Astrocyte of the spinal cord (primary cell): ENCODE measurements around the gene OSBPL5.
"Not testable (repeated sequence)": the region's sequence is repeated elsewhere in the genome, so short reads cannot be mapped to it uniquely, and the experiment has no call there.

Experiments used
- DNase-seq: peaks from one replicate; pipeline ENCODE4 v3.0.0; 2011; ENCODE audit warnings: low read depth, low spot score
- H3K4me3 ChIP-seq: 2 replicates; pipeline ENCODE4 v1.5.1; 2011; ENCODE audit warnings: low read depth, mild to moderate bottlenecking, low read length, moderate library complexity
- CTCF ChIP-seq: IDR thresholded peaks from 2 replicates; pipeline ENCODE4 v1.5.1; 2012; ENCODE audit warnings: low read depth, mild to moderate bottlenecking, low read length, inconsistent platforms
- in situ Hi-C: cut with HindIII; loops from 2 replicates; pipeline ENCODE4 v1.10.0; 2017; ENCODE audit warnings: low sequenced_read_pairs

The OSBPL5 gene

DNA sequence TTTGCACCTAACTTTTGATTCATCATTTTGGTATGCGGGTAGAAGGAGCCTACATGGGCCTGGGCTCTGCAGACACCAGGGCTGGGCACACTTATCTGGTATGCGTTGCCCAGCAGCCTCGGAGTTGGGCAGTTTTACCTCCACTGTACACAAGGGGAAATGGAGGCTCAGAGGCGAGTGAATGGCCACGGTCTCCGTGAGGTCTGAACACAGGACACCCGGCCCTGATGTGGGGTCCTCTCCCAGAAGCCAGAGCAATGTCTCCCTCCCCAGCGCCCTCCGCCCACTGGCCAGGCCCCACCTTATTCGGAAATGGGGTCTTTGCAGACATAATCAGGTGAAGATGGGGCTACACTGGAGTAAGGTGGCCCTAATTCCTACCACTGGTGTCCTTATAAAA is 43.7 kb downstream of the OSBPL5 start:
- no peak for DNase-seq
- in situ Hi-C loops, result no loop called here
- no peak overlapping the region for H3K4me3 ChIP-seq
- no peak for TF ChIP-seq CTCF

DNA sequence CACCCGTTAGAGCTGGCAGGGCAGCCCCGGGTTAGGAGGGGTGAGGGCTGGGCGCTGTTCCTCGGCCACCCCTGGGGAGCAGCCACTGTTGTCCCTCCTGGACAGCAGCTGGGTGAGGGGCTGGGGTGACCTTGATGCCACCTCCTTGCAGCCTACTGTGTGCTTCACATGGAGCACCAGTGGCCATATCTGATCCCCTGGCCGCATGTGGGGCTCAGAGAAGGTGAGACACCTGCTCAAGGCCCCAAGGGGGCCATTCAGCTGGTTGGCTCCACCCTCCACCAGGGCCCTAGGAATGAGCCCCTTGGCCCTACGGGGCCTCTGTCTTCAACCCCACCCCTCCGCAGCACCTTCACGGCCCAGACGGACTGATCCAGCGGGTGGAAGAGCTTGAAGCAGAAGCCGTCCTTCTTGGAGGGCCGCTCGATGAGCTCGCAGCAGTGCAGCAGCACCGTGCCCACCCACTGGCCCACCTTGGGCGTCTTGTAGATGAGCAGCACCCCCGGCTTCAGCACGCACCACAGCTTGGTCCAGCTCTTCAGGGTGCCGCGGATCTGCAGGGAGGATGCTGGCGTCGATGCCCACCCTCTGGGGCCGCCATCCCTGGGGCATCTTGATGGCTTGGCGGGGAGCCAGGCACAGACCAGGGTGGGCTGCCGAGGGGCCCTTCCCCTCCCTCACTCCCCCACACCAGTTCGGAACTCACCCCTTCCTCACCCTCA is 44.9 kb downstream of the OSBPL5 start:
- H3K4me3 ChIP-seq, result no peak overlapping the region
- DNase-seq, result no peak
- in situ Hi-C loops, result no loop called here
- no peak for TF ChIP-seq CTCF

DNA sequence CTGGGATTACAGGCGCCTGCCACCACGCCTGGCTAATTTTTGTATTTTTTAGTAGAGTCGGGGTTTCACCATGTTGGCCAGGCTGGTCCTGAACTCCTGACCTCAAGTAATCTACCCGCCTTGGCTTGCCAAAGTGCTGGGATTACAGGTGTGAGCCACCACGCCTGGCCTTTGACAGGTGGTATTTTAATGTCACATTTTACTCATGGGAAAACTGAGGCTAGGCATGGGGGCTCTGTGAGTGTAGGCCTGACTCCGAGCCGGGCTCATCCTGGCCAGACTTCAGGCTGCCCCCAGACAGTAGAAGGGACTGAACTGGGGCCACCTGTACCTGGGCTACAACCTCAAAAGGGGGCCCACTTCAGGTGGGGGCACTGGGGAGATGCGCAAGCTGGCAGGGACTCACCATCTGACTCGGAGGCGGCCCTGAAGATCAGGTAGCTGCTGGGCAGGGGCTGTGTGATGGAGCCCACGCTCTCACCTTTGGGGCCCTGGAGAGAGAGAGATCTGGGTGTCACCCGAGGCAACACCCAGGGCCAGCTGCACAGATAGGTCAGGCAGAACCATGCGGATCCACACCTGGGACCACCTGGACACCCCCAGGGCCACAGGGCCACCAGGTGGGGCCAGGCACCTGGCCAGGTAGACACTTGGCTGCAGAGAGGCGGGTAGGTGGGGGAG is 45.8 kb downstream of the OSBPL5 start:
- TF ChIP-seq CTCF, result no peak
- no peak overlapping the region for H3K4me3 ChIP-seq
- in situ Hi-C loops, result no loop called here
- no peak for DNase-seq

DNA sequence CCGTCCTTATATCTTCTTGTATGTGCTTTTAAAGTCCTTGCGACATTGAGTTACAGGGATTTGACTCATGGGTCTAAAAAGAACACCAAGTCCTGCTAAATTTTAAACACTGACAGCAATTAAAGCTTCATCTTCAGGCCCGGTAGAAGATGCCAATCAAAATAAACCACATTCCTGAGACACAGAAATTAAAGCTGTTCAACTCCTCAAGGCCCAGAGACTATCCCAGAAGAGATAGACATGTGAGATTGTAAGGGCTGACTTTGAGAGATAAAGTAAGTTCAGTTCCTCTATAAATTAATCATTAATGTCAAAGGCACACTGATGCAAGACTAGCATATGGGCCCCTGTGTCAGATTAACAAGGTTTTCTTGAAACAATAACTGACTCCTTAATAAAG is 49.8 kb downstream of the OSBPL5 start:
- TF ChIP-seq CTCF, result no peak
- in situ Hi-C loops, result no loop called here
- H3K4me3 ChIP-seq, result no peak overlapping the region
- no peak for DNase-seq

GRCh38 chr11:3113661-3114060 is 51.4 kb downstream of the OSBPL5 start:
- H3K4me3 ChIP-seq, DNase-seq, in situ Hi-C loops: not testable (repeated sequence)

DNA sequence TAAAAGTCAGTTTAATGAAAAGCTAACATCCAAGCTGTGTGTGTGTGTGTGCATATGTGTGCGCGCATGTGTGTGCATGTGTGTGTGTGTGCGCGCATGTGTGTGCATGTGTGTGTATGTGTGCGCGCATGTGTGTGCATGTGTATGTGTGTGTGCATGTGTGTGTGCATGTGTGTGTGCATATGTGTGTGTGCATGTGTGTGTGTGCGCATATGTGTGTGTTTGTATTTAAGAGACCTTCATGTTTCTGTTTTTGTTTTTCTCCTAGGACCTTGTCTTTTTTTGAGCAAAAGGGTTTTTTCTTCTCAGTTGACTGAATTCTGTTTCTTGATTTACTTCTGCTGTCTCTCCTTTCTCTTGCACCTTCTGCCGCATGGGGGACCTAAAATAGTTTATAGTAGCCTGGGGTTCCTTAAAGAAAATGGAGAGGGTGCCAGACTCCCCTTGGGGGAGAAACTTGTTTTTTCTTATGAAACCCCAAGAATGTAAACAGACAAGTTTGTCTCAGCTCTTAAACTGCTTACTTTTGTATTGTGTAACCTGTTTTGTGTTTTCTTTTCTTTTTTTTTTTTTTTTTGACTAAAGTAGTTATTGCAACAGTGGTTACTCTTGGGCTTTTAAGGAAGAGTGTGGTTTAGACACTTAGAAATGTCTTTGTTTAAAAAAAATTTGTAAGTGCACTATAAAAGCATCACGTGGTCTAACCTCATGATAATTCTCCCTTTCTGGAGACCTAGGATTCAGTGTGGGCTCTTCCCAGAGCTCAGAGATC is 53.0 kb downstream of the OSBPL5 start:
- TF ChIP-seq CTCF, result no peak
- in situ Hi-C loops, result no loop called here
- DNase-seq, result no peak
- H3K4me3 ChIP-seq, result no peak overlapping the region

GRCh38 chr11:3111466-3111865 is 53.6 kb downstream of the OSBPL5 start:
- H3K4me3 ChIP-seq, result no peak overlapping the region
- in situ Hi-C loops, result no loop called here
- no peak for DNase-seq
- TF ChIP-seq CTCF, result no peak
